ENCODE results near the gene LRBA.

- TF ChIP-seq CTCF (conservative IDR thresholded peaks at IDR 0.05), result no peak
- no peak for TF ChIP-seq EZH2 (IDR thresholded peaks at IDR 0.05; ENCODE audit: low read depth)
These were observed 441.6 kb downstream of the LRBA start for GRCh38 chr4:150573534-150573933.

Measured in PC-9 (cell line).